PFSK-1 (cell line): ENCODE data around the gene IL19.

Experiments
- FOXP2 ChIP-seq: optimal IDR thresholded peaks from 2 replicates; pipeline ENCODE3; 2011; ENCODE audit warnings: borderline replicate concordance, control low read depth, inconsistent platforms; ENCODE audit not compliant: insufficient read depth; ENCODE audit errors: extremely low read length, extremely low read depth
- POLR2AphosphoS5 ChIP-seq: IDR thresholded peaks from 2 replicates; pipeline ENCODE4 v1.6.1; 2012; ENCODE audit warnings: low read depth, mild to moderate bottlenecking, control low read depth, low read length, moderate library complexity
- REST ChIP-seq, 2 experiments: IDR thresholded peaks; 2 replicates each; pipeline versions ENCODE4 v1.6.1 to v1.8.0; 2011 to 2012; ENCODE audit warnings: low read depth in 2 of 2, low read length in 2 of 2, control low read depth in 1 of 2, inconsistent platforms in 1 of 2, mild to moderate bottlenecking in 1 of 2, moderate library complexity in 1 of 2; ENCODE audit not compliant: insufficient read depth in 1 of 2
- SIN3A ChIP-seq: IDR thresholded peaks from 2 replicates; pipeline ENCODE4 v1.6.1; 2012; ENCODE audit warnings: mild to moderate bottlenecking, low read length, moderate library complexity, borderline replicate concordance; ENCODE audit not compliant: insufficient read depth
- TAF1 ChIP-seq: IDR thresholded peaks from 2 replicates; pipeline ENCODE4 v1.6.1; 2012; ENCODE audit warnings: low read length, control low read depth, borderline replicate concordance; ENCODE audit not compliant: insufficient read depth

Gene IL19

GRCh38 chr1:206836111-206836510 lies 65.5 kb downstream of the IL19 start:
- TF ChIP-seq POLR2AphosphoS5 (no peak), FOXP2 (no peak), REST (IDR thresholded peaks at IDR 0.05; ENCODE audit: insufficient read depth in 1 of 2, low read depth in 2 of 2, low read length in 2 of 2) (no peak), SIN3A (no peak), TAF1 (no peak)

GRCh38 chr1:206839006-206839560 lies 68.5 kb downstream of the IL19 start:
- TF ChIP-seq POLR2AphosphoS5 (no peak), TAF1 (no peak)

- TF ChIP-seq POLR2AphosphoS5 (no peak), FOXP2 (no peak), REST (IDR thresholded peaks at IDR 0.05; ENCODE audit: insufficient read depth in 1 of 2, low read depth in 2 of 2, low read length in 2 of 2) (no peak), TAF1 (no peak), SIN3A (no peak)
Observed at GRCh38 chr1:206839857-206840256, 69.3 kb downstream of the IL19 start.

GRCh38 chr1:206841609-206842323 lies 71.2 kb downstream of the IL19 start:
- no peak for TF ChIP-seq POLR2AphosphoS5
- no peak for TF ChIP-seq SIN3A
- TF ChIP-seq REST (IDR thresholded peaks at IDR 0.05; ENCODE audit: insufficient read depth in 1 of 2, low read depth in 2 of 2, low read length in 2 of 2) = no peak
- no peak for TF ChIP-seq TAF1
- TF ChIP-seq FOXP2 = no peak

- TF ChIP-seq TAF1 (no peak), REST (IDR thresholded peaks at IDR 0.05; ENCODE audit: insufficient read depth in 1 of 2, low read depth in 2 of 2, low read length in 2 of 2) (no peak), FOXP2 (no peak), SIN3A (no peak)
Observed at GRCh38 chr1:206842854-206843253, 72.3 kb downstream of the IL19 start.
